GM21529 (cell line): Measurements from ENCODE around the gene GPR161.
"Not testable (repeated sequence)": the region's sequence is repeated elsewhere in the genome, so short reads cannot be mapped to it uniquely, and the experiment has no call there.

Source experiments
- ATAC-seq: cut with Tn5 transposase; IDR thresholded peaks from one replicate; pipeline ENCODE4 v1.9.1; 2021; ENCODE audit not compliant: unreplicated experiment

Gene GPR161

GRCh38 chr1:168089326-168089978, 47.3 kb downstream of the GPR161 start:
- no peak for ATAC-seq

- no peak for ATAC-seq
Observed at GRCh38 chr1:168088511-168089325, 48.0 kb downstream of the GPR161 start.

- ATAC-seq = no peak
Observed at GRCh38 chr1:168087696-168088095, 49.0 kb downstream of the GPR161 start.

- no peak for ATAC-seq
Observed at GRCh38 chr1:168086438-168086837, 50.3 kb downstream of the GPR161 start.

GRCh38 chr1:168085401-168085872, 51.3 kb downstream of the GPR161 start:
- ATAC-seq = no peak

- ATAC-seq = no peak
Observed at GRCh38 chr1:168084396-168085231, 52.1 kb downstream of the GPR161 start.

GRCh38 chr1:168083456-168084325, 53.0 kb downstream of the GPR161 start:
- ATAC-seq = no peak

- peak; percentile 86 for ATAC-seq
Observed at GRCh38 chr1:168082008-168082876, 54.5 kb downstream of the GPR161 start.

- no peak for ATAC-seq
Observed at GRCh38 chr1:168081373-168082007, 55.2 kb downstream of the GPR161 start.

- no peak for ATAC-seq
Observed at GRCh38 chr1:168079761-168080160, 57.0 kb downstream of the GPR161 start.

- no peak for ATAC-seq
Observed at GRCh38 chr1:168069384-168069783, 67.3 kb downstream of the GPR161 start.

GRCh38 chr1:168065506-168065905, 71.2 kb downstream of the GPR161 start:
- no peak for ATAC-seq

GRCh38 chr1:168064216-168064615, 72.5 kb downstream of the GPR161 start:
- ATAC-seq = no peak

- ATAC-seq = no peak
Observed at GRCh38 chr1:168057921-168058320, 78.8 kb downstream of the GPR161 start.

- no peak for ATAC-seq
Observed at GRCh38 chr1:168057355-168057754, 79.4 kb downstream of the GPR161 start.

GRCh38 chr1:168056152-168056551, 80.6 kb downstream of the GPR161 start:
- ATAC-seq = not testable (repeated sequence)

GRCh38 chr1:168054117-168054516, 82.6 kb downstream of the GPR161 start:
- no peak for ATAC-seq

- ATAC-seq = no peak
Observed at GRCh38 chr1:168053681-168054080, 83.0 kb downstream of the GPR161 start.

GRCh38 chr1:168050880-168051279, 85.8 kb downstream of the GPR161 start:
- no peak for ATAC-seq
